Activated CD8-positive, alpha-beta memory T cell treated with anti-CD3 and anti-CD28 coated beads, Interleukin-2, amount 10 ng/mL, durations not matched to agents 7 days and 5 days (primary cell): ENCODE results near the gene JAM3. TPM values are rescaled to one million over a fixed set of nuclear protein-coding genes. Genes with fewer than 3 reads are reported as not detected.
A peak's percentile ranks its signal among the peaks of the same experiment; 100 is the strongest.
"Not testable (repeated sequence)": the region's sequence is repeated elsewhere in the genome, so short reads cannot be mapped to it uniquely, and the experiment has no call there.

Experiments
- ATAC-seq: fragments of 150-1000 bp; cut with Tn5 transposase; one replicate; pipeline ENCODE4 v1.10.0; 2021; ENCODE audit warnings: moderate library complexity
- CTCF ChIA-PET: fragments of 350-600 bp; sonication (Branson Sonifier 250); formaldehyde crosslinking; loops from one replicate; lab custom pipeline; 2021; ENCODE audit warnings: antibody characterized with exemption; lab: Charles Lee
- DNase-seq: peaks from one replicate; pipeline ENCODE4 v3.0.0-alpha.2; 2020
- H3K27ac Mint-ChIP-seq: one replicate; pipeline ENCODE4 v1.8.0; 2021; ENCODE audit warnings: mild to moderate bottlenecking, mixed read lengths
- H3K27me3 Mint-ChIP-seq: one replicate; pipeline ENCODE4 v1.8.0; 2021; ENCODE audit warnings: mixed read lengths
- H3K36me3 Mint-ChIP-seq: one replicate; pipeline ENCODE4 v1.8.0; 2021; ENCODE audit warnings: mild to moderate bottlenecking, mixed read lengths
- H3K4me1 Mint-ChIP-seq: one replicate; pipeline ENCODE4 v1.8.0; 2021; ENCODE audit warnings: mixed read lengths
- H3K4me3 Mint-ChIP-seq: one replicate; pipeline ENCODE4 v1.8.0; 2021; ENCODE audit warnings: mild to moderate bottlenecking, moderate library complexity, mixed read lengths
- H3K9me3 Mint-ChIP-seq: one replicate; pipeline ENCODE4 v1.8.0; 2022; ENCODE audit warnings: low read depth, mixed read lengths
- total RNA-seq, 2 experiments: library from RNA; stranded (reverse); gene quantifications; one replicate each; pipeline ENCODE4 v1.2.3, GENCODE V29; 2021

Gene JAM3
- total RNA-seq, 2 experiments from 2014 or later: 3.2 to 4.4 TPM

DNA sequence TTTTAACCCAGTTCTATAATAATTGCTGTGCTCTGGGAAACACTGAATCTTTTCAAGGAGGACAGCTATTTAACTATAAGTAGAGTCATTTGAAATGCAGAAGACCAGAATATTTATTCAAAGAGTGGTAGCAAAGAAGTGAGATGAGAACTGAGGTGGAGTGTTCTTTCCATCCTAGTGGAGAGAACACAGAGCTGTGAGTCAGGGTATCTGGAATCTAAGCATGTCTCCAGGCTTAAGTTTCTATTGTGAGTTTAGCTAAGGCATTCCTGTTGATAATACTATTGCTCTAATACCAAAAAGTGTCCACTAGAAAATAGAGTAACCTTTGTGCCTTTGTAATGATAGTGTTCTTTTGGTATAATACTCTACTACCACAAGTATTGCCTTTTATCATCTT, 32.4 kb downstream of the JAM3 start:
- CTCF ChIA-PET: interaction anchor here (0.9 to 6.0 kb wide), 2 partner anchors 24 to 51 kb away, joined by 4 to 62 read pairs; no protein-coding TSS in a partner anchor
- ATAC-seq (no peak), DNase-seq (no peak)
- Mint-ChIP-seq H3K4me3 (no peak overlapping the region), H3K9me3 (no peaks in the 10 kb centered on the region), H3K36me3 (no peaks in the 10 kb centered on the region), H3K4me1 (no peaks in the 10 kb centered on the region), H3K27me3 (peaks cover 9% of the 10 kb centered on the region), H3K27ac (no peak overlapping the region)

DNA sequence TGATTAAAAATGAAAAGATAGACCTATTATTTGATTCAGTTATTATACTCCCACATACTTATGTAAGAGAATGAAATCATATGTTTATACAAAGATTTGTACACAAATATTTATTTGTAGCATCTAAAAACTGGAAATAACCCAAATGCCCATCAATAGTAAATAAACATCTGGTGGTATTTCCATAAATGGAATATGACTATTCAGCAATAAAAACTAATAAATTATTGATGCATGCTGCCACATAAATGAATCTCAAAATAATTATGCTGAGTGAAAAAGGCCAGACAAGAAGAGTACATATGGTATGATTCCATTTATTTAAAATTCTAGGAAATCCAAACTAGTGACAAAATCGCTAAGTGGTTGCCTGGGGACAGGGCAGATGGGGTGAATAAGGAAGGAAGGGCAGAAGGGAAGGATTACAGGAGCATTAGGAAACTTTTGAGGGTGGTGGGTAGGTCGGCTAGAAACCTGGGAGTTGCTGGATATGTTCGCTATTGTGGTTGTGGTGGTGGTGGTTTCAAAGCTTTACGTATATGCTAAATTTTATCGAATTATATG, 41.5 kb downstream of the JAM3 start:
- Mint-ChIP-seq H3K9me3 (peaks cover 3% of the 10 kb centered on the region), H3K4me3 (no peak overlapping the region), H3K27ac (no peak overlapping the region), H3K4me1 (no peaks in the 10 kb centered on the region), H3K36me3 (no peaks in the 10 kb centered on the region), H3K27me3 (peaks cover 3% of the 10 kb centered on the region)
- ATAC-seq (no peak), DNase-seq (no peak)
- CTCF ChIA-PET: no interaction called here

DNA sequence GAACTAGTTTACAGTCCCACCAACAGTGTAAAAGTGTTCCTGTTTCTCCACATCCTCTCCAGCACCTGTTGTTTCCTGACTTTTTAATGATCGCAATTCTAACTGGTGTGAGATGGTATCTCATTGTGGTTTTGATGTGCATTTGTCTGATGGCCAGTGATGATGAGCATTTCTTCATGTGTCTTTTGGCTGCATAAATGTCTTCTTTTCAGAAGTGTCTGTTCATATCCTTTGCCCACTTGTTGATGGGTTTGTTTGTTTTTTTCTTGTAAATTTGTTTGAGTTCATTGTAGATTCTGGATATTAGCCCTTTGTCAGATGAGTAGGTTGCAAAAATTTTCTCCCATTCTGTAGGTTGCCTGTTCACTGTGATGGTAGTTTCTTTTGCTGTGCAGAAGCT, 44.9 kb downstream of the JAM3 start:
- CTCF ChIA-PET, H3K9me3 Mint-ChIP-seq, H3K36me3 Mint-ChIP-seq: not testable (repeated sequence)

DNA sequence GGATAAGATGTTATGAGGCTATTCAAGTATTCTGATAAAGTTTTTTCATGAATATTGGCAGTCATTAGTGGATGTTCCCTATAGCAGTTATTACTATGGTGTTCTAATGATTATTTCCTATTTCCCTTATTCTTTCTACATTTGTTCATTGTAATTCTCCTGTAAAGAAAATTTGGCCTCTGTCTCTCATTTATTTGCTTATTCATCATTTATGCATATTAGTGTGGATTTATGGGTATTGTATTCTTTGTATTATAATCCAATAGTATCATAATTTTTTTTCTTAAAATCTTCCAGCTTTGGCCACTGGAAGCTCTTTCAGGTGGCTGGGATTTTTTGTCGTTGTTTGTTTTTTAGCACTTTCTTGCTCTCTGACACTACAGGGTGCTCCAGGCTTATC, 47.3 kb downstream of the JAM3 start:
- no peaks in the 10 kb centered on the region for H3K9me3 Mint-ChIP-seq
- no peak overlapping the region for H3K27ac Mint-ChIP-seq
- CTCF ChIA-PET: no interaction called here
- DNase-seq: no peak
- peaks cover 11% of the 10 kb centered on the region for H3K4me1 Mint-ChIP-seq
- peaks cover 1% of the 10 kb centered on the region for H3K36me3 Mint-ChIP-seq
- H3K4me3 Mint-ChIP-seq: no peak overlapping the region
- no peak for ATAC-seq
- H3K27me3 Mint-ChIP-seq: peaks cover 7% of the 10 kb centered on the region

More for the DNA sequence above, 44.9 kb downstream of the JAM3 start:
- H3K4me3 Mint-ChIP-seq, H3K4me1 Mint-ChIP-seq, ATAC-seq, H3K27me3 Mint-ChIP-seq, DNase-seq, H3K27ac Mint-ChIP-seq: not testable (repeated sequence)

DNA sequence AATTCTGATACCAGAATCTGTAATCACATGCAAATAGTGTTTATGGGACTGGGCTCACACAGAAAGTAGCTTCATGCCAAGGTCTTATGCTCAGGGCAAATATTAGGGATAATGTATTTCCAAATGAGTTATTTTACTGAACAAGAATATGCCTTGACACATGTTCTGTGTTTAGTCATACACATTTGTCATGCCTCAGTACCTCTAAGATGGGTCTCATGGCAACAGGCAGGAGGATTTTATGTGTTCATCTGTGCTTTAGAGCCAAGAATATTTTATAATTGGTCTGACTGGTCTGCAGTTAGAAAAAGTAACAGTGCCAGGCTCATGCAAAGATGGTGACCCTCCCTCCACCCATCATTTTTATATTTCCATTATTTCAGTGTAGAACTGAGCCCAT, 49.1 kb downstream of the JAM3 start:
- peaks cover 11% of the 10 kb centered on the region for H3K27me3 Mint-ChIP-seq
- CTCF ChIA-PET: no interaction called here
- H3K4me1 Mint-ChIP-seq: peaks cover 11% of the 10 kb centered on the region
- no peaks in the 10 kb centered on the region for H3K9me3 Mint-ChIP-seq
- H3K36me3 Mint-ChIP-seq: peaks cover 1% of the 10 kb centered on the region
- DNase-seq (no peak), ATAC-seq (no peak)
- H3K27ac Mint-ChIP-seq: no peak overlapping the region
- no peak overlapping the region for H3K4me3 Mint-ChIP-seq

DNA sequence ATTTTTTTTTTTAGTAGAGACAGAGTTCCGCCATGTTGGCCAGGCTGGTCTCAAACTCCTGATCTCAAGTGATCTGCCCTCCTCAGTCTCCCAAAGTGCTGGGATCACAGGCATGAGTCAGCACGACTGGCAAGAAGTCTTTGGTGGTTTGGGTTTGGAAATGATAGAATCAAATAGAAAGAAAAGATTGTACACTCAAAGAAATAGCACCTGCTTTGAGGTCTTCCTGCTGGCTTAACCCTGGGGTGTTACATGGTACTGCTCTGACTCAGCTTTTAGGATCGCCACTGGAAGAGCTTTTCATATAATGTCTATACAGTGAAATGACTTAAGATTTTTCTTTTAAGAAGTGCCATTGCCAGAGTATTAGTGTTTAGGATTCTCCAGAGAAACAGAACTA, 50.2 kb downstream of the JAM3 start:
- H3K27ac Mint-ChIP-seq: no peak overlapping the region
- H3K9me3 Mint-ChIP-seq: no peaks in the 10 kb centered on the region
- H3K36me3 Mint-ChIP-seq: peaks cover 1% of the 10 kb centered on the region
- CTCF ChIA-PET: interaction anchor here (1.6 kb wide), 1 partner anchor 11 kb away, joined by 4 read pairs; no protein-coding TSS in a partner anchor
- peaks cover 19% of the 10 kb centered on the region for H3K27me3 Mint-ChIP-seq
- no peak overlapping the region for H3K4me3 Mint-ChIP-seq
- H3K4me1 Mint-ChIP-seq: peaks cover 11% of the 10 kb centered on the region
- ATAC-seq (peak; percentile 42), DNase-seq (no peak)

DNA sequence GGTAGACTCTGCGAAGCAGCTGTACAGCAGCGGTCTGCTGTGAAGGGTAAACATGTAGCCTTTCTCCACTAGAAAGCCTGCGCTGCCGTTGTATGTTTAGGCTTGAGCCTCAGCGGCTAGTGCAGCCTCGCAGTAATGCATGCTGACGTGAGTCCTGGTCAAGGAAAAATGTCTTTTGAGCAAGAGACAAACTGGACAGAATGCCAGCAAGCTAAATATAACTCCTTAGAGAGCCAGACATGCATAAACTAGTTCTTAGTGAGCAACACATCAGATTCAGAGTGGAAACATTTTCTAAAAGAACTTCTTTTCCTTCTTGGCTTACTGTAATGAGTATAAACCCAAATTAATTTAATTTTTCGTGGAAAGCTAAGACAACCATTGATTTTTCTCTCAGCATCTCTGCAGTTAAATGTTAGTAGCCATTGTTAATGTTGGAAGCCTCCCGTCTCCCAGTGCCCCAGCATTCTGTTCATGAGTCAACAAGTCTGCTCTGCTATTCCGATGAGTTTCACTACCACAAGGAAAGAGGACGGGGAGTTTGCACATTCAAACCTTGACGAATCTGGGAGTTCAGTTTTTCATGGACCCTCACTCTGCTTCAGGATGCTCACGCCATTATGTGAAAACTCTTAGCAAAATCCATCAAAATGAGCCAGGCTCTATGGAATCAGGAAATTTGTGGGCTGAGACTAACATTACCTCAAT, 51.4 kb downstream of the JAM3 start:
- DNase-seq (no peak), ATAC-seq (no peak)
- CTCF ChIA-PET: interaction anchor here (1.5 to 1.6 kb wide), 2 partner anchors 10 to 70 kb away, joined by 4 read pairs; no protein-coding TSS in a partner anchor
- no peak overlapping the region for H3K27ac Mint-ChIP-seq
- H3K27me3 Mint-ChIP-seq: peaks cover 29% of the 10 kb centered on the region
- H3K9me3 Mint-ChIP-seq: no peaks in the 10 kb centered on the region
- no peak overlapping the region for H3K4me3 Mint-ChIP-seq
- peaks cover 1% of the 10 kb centered on the region for H3K36me3 Mint-ChIP-seq
- H3K4me1 Mint-ChIP-seq: peaks cover 14% of the 10 kb centered on the region

DNA sequence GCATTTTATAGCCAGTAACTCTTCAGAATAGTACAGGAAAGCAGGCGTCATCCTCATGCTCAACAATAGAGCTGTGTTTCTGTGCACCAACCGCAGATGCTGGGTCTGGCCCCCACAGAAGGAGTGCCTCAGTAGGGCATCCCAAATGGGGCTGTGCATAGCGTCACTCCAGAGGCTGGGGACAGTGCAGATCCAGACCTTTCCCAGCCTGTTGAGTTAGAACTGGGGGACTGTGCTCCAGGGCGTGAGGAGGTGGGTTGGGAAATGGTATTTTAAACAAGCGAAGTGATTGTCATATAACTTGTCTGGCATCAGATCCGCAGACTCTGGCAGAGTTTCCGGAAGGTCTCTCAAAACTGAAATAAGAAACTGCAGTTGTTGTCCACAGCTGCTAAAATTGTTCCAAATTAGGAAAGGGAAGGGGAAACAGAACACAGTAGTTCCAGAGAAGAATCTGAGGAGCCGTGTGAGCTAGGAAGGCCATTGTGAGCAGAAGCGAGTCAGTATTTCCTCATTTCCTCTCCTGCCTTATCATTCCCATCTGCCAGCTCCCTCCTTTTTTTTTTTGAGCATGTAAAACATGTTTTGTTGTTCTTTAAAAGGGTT, 52.2 kb downstream of the JAM3 start:
- Mint-ChIP-seq H3K4me1 (peaks cover 20% of the 10 kb centered on the region), H3K4me3 (no peak overlapping the region), H3K36me3 (peaks cover 1% of the 10 kb centered on the region), H3K27ac (no peak overlapping the region), H3K9me3 (no peaks in the 10 kb centered on the region), H3K27me3 (peaks cover 32% of the 10 kb centered on the region)
- DNase-seq: no peak
- no peak for ATAC-seq
- CTCF ChIA-PET: interaction anchor here (1.5 to 1.6 kb wide), 2 partner anchors 9 to 71 kb away, joined by 4 read pairs; no protein-coding TSS in a partner anchor

DNA sequence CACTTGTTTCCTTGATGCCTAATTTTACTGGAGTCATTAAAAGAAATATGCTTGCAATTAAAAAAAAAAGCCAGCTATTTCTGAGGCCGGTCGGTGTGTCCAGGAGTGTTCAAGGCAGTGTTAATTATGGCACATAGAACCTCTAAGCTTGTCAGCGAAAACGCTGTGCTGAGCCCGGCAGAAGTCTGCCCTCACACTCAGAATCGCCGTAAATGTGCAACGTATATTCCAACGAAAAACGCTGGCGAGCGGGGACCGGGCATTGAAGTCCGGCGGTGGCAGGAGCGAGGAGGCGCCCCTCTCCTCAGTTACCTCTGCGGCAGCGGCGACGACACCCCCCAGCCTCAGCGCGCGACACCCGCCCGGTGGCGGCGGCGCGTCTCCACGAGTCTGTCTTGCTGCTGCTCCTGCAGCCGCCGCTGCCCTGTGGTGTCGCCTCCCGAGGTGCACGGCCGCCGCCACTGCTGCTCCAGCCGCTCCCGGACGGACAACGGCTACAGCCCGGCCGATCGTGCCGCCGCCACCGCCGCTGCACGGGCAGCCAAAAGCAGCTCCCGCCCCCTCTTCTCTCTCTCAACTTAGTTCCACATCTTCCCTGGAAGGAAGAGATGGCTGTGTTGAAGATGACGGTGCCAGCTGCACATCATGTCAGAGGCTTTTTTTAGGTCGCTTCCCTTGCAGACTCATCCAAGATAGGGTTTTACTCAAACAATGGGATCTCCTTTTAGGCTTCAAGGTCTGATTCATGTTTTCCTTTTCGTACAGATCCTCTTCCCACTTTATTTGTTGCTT, 56.0 kb downstream of the JAM3 start:
- Mint-ChIP-seq H3K4me1 (peaks cover 20% of the 10 kb centered on the region), H3K36me3 (no peaks in the 10 kb centered on the region), H3K9me3 (no peaks in the 10 kb centered on the region), H3K27me3 (peaks cover 37% of the 10 kb centered on the region), H3K4me3 (no peak overlapping the region), H3K27ac (no peak overlapping the region)
- ATAC-seq (no peak), DNase-seq (no peak)
- CTCF ChIA-PET: interaction anchor here (0.8 to 1.3 kb wide), 5 partner anchors 14 to 74 kb away, joined by 3 to 4 read pairs (median 3); partner anchors contain the start of gene JAM3

DNA sequence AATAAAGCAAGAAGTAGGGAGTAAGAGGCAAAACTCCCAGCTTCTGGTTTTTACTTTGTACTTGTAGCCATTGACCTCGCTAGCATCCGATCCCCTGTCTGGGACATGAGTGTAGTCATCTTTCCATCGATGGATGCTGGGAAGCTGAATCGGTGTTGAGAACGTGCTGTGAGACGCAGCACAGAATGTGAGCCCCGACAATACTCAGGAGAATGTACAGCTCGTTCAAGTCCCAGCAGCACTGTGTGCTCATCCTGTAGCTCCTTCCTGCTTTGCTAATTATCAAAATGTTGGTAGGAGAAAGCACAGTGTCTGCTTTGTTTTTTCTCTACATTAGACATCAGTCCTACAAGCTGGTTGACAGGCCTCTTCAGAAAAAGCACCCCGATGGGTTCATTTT, 56.6 kb downstream of the JAM3 start:
- peaks cover 37% of the 10 kb centered on the region for H3K27me3 Mint-ChIP-seq
- peaks cover 20% of the 10 kb centered on the region for H3K4me1 Mint-ChIP-seq

DNA sequence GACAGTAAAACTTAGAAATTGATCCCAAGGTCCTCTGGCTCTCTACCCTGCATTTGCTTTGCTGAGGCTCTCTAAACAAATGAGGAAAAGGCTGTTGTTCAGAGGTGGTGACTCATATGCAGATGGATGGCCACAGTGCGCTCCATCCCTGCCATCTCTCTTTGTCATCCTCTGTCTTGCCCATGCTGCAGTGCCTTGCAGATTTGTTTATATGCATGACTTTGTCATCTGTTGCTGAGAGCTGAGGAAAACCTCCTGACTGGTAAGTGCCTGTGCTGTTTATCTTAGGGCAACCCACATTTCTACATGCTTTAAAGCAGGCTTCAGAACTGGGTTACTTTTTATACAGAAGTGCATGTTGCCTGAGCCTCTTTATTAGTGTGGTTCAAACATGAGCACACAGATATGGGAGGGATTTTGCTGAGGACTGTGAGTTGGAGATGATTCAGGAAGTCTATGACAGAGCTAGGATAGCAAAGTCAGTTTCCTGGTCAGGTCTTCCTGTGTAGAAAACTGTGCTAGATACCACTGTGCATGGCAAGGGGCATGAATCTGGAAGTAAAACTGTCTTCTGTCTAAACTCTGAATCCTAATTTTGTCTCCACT, 57.4 kb downstream of the JAM3 start:
- H3K4me3 Mint-ChIP-seq: no peak overlapping the region
- ATAC-seq (peak; percentile 53), DNase-seq (no peak)
- H3K27me3 Mint-ChIP-seq: peaks cover 34% of the 10 kb centered on the region
- peaks cover under 1% of the 10 kb centered on the region for H3K36me3 Mint-ChIP-seq
- H3K4me1 Mint-ChIP-seq: peaks cover 20% of the 10 kb centered on the region
- H3K9me3 Mint-ChIP-seq: peaks cover 3% of the 10 kb centered on the region
- no peak overlapping the region for H3K27ac Mint-ChIP-seq
- CTCF ChIA-PET: interaction anchor here (0.9 to 1.1 kb wide), 3 partner anchors 12 to 76 kb away, joined by 3 read pairs; no protein-coding TSS in a partner anchor

More for the DNA sequence above, 56.6 kb downstream of the JAM3 start:
- H3K27ac Mint-ChIP-seq: no peak overlapping the region
- DNase-seq: no peak
- ATAC-seq: no peak
- H3K36me3 Mint-ChIP-seq: no peaks in the 10 kb centered on the region
- H3K9me3 Mint-ChIP-seq: no peaks in the 10 kb centered on the region
- H3K4me3 Mint-ChIP-seq: no peak overlapping the region
- CTCF ChIA-PET: interaction anchor here (0.8 to 1.3 kb wide), 4 partner anchors 13 to 75 kb away, joined by 3 to 4 read pairs (median 4); partner anchors contain the start of gene JAM3

DNA sequence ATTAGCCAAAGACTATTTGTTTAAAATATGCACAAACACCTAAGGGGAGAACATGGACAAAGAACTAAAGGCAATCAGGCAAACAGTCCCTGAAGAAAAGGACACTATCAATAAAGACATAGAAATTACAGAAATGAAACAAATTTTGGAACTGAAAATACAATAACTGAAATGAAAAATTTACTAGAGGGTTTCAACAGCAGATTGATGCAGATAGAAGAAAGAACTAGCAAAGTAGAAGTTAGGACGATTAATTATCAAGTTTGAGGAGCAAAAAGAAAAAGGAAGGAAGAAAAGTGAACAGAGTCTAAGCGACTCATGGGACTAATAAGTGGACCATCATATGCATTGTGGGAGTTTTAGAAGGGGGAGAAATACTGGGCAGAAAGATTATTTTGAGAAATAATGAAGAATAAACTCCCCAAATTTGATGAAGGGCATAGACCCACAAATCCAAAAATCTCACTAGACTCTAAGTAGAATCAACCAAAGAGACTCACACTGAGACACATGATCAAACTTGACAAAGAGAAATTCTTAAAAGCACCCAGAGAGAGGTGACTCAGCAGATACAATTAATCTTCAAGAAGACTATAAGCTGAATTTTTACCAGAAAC, 62.9 kb downstream of the JAM3 start:
- Mint-ChIP-seq H3K4me1 (peaks cover 4% of the 10 kb centered on the region), H3K27me3 (peaks cover 5% of the 10 kb centered on the region), H3K9me3 (peaks cover 9% of the 10 kb centered on the region), H3K27ac (no peak overlapping the region), H3K36me3 (peaks cover 8% of the 10 kb centered on the region), H3K4me3 (no peak overlapping the region)
- CTCF ChIA-PET: interaction anchor here (1.3 kb wide), 1 partner anchor 204 kb away, joined by 3 read pairs; no protein-coding TSS in a partner anchor
- no peak for ATAC-seq
- DNase-seq: no peak
